NCI-H2227 (cell line): ENCODE results near the gene RNF113B.

ENCODE experiments used
- DNase-seq: peaks from one replicate; lab custom pipeline; 2025; ENCODE audit not compliant: unreplicated experiment; lab: John Stamatoyannopoulos, UW

Gene RNF113B

DNA sequence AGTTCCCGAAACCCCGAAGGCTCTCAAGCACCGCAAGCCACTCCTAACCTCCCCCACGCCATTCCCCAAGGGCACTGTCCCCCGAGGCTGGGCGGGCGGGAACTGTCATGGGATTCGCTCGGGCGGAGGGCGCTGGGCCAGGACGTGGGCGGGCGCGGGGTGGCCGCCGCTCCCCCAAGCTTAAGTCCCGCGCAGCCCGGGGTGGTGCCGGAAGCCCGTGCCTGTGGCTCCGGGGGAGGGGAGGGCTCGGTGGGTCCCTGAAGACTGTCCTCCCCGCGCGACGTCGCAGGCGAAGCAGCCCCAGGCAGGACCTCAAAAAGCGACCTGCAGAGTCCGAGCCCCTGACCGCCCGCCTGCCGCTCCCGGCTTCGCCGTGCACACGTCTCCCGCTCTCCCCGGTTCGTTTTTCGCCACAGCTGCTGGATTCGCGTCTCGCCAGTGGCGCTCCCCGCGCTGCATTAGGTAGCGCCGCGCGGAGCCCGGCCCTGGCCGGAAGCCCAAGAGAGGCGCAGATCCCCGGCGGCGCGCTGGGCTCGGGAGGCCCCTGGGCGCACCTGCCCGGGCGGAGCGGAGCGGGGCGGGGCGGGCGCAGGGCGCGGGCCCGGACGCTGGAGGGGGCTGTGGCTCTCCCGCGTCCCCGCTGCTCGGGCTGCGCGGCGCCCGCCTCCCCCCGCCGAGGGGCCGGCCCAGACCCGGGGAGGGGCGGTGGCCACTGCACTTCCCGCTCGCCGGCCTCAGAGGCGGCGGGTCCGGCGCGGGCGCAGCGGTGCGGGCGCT, 34.5 kb downstream of the RNF113B start, which contains the start of gene FARP1:
Gene FARP1 (plus strand): TSS at position 715 of the 777 bp plus-strand sequence. CDS start 70,149 bp downstream, outside the sequence.
- DNase-seq = peak; percentile 87

DNA sequence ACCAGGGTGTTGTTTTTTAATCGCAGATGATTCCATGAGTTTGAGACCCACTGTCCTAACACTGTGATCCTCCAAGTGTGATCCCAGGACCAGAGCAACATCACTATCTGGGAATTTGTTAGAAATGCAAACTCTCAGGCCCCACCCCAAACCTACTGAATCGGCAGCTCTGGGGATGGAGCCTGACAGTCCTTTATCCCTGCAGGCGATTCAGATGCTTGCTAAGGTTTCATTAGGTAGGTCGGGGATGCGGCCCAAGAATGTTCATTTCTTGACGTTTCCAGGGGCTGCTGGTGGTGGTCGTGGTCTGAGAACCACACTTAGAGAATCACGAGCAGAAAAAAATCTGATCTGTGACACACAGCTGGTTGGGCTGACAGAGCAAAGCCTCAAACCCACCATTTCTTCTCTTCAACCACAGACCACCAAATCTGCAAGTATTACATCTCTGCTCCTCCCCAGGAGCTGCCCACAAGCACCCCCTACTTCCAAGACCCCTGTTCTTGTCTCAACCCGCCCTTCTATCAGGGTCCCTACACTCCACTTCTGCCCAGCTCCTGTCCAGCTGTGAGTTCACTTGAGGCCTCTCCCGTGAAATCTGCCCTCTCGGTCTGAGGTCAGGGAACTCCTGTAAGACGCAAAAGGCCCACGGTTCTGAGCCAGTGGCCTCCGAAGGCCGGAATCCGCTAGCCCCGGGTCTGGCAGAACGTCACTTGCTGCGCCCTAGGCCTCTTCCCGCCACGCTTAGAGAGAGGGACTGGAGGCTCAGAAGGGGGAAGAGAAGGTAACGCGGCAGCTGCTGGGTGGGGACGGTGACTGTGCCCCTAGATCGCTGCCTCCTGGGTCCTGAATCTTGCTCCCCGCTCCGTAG, 35.3 kb downstream of the RNF113B start:
- DNase-seq = peak; percentile 50

DNA sequence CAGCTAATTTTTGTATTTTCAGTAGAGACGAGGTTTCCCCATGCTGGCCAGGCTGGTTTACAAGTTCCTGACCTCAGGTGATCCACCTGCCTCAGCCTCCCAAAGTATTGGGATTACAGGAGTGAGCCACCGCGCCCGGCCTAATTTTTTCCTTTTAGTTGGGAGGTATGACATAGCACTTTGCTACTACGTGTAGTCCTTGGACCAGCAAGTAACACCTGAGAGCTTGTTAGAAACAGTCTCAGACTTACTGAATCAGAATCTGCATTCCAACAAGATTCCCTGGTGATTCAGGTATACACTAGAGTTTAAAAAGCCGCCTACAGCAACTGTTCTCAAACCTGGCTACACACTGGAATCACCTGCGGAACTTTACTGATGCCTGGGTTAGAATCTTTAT, 36.0 kb downstream of the RNF113B start:
- DNase-seq = no peak

DNA sequence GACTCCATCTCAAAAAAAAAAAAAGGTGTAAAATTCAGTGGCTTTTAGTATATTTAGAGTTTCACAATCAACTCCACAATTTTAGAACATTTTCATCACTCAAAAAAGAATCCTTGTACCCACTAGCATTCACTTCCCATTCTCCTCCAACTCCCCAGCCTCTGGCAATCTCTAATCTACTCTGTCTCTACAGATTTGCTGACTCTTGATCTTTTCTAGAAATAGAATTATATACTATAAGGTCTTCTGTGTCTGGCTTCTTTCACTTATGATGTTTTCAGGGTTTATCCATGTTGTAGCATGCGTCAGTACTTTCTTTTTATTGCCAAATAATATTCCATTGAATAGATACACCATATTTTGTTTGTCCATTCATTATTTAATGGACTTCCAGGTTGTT, 42.2 kb downstream of the RNF113B start:
- no peak for DNase-seq

DNA sequence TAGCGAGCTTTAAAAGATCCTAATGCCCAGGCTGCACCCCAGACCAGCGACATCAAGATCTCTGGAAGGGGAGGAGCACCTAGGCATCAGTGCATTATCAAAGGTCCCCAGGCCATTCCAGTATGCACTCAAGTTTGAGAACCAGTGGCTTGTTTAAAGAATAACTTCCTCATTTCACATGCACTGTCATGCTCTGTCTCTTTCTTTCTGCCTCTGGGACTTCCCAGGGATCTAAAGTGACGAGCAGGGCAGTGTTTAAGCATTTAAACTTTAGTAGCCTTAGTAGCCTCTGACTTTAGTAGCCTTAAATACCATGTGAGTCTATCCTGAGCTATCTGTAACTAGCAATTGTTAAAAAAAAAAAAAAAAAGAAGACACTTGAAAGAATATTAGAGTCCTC, 43.1 kb downstream of the RNF113B start:
- DNase-seq = no peak

DNA sequence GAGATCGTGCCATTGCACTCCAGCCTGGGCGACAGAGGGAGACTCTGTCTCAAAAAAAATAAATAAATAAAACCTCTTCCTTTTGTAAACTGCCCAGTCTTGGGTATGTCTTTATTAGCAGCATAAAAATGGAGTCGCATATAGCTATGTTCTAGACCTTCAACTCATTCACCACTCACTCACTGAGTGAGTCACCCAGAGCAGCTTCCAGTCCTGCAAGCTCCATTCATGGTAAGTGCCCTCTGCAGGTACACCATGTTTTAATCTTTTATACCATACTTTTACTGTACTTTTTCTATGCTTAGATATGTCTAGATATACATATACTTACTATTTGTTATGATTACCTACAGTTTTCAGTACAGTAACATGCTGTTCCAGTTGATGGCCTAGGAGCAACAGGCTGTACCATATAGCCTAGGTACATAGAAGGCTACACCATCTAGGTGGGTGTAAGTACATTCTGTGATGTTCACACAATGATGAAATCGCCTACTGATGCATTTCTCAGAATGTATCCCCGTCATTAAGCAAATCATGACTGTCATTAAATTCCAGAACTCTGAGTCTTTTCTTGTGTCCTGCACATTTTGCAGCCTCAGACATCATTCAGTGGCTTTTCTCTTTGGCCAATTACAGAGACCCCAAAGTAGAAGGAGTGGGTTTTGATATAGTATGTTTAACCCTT, 47.9 kb downstream of the RNF113B start:
- DNase-seq = no peak
